Activated CD8-positive, alpha-beta T cell treated with anti-CD3 and anti-CD28 coated beads for 36 hours (primary cell): ENCODE measurements around the gene IFT88. TPM values are rescaled to one million over a fixed set of nuclear protein-coding genes. Genes with fewer than 3 reads are reported as not detected.
"Not testable (repeated sequence)": the region's sequence is repeated elsewhere in the genome, so short reads cannot be mapped to it uniquely, and the experiment has no call there.

Experiments used
- ATAC-seq: fragments of 200-7000 bp; cut with Tn5 transposase; one replicate; pipeline ENCODE4 v1.10.0; 2021; ENCODE audit warnings: mild to moderate bottlenecking, moderate library complexity
- CTCF ChIA-PET: fragments of 350-600 bp; sonication (Branson Sonifier 250); formaldehyde crosslinking; loops from one replicate; lab custom pipeline; 2021; ENCODE audit warnings: antibody characterized with exemption; lab: Charles Lee
- POLR2A ChIA-PET: fragments of 350-600 bp; sonication (Branson Sonifier 250); formaldehyde crosslinking; loops from one replicate; lab custom pipeline; 2021; ENCODE audit warnings: antibody characterized with exemption; lab: Charles Lee
- DNase-seq: peaks from one replicate; pipeline ENCODE4 v3.0.0-alpha.2; 2020
- H3K27ac Mint-ChIP-seq: one replicate; pipeline ENCODE4 v1.8.0; 2021; ENCODE audit warnings: mild to moderate bottlenecking, mixed read lengths
- H3K27me3 Mint-ChIP-seq: one replicate; pipeline ENCODE4 v1.8.0; 2021; ENCODE audit warnings: mixed read lengths
- H3K36me3 Mint-ChIP-seq: one replicate; pipeline ENCODE4 v1.8.0; 2021; ENCODE audit warnings: low read depth, mixed read lengths
- H3K4me1 Mint-ChIP-seq: one replicate; pipeline ENCODE4 v1.8.0; 2021; ENCODE audit warnings: low read depth, mixed read lengths
- H3K4me3 Mint-ChIP-seq: one replicate; pipeline ENCODE4 v1.8.0; 2021; ENCODE audit warnings: mild to moderate bottlenecking, moderate library complexity, mixed read lengths
- H3K9me3 Mint-ChIP-seq: one replicate; pipeline ENCODE4 v1.8.0; 2021; ENCODE audit warnings: mixed read lengths
- CTCF ChIP-seq: fragments of 200-600 bp; IDR thresholded peaks from one replicate; pipeline ENCODE4 v1.8.0; 2022; ENCODE audit warnings: antibody characterized with exemption, mild to moderate bottlenecking
- intact Hi-C: fragments of 100-400 bp; cut with micrococcal nuclease; formaldehyde crosslinking; loops from one replicate; pipeline ENCODE4 v1.10.0; 2022
- total RNA-seq, 2 experiments: library from RNA; stranded (reverse); gene quantifications; one replicate each; pipeline ENCODE4 v1.2.3, GENCODE V29; 2021

The IFT88 gene
- total RNA-seq, 2 experiments from 2014 or later = 2.2 to 2.5 TPM

DNA sequence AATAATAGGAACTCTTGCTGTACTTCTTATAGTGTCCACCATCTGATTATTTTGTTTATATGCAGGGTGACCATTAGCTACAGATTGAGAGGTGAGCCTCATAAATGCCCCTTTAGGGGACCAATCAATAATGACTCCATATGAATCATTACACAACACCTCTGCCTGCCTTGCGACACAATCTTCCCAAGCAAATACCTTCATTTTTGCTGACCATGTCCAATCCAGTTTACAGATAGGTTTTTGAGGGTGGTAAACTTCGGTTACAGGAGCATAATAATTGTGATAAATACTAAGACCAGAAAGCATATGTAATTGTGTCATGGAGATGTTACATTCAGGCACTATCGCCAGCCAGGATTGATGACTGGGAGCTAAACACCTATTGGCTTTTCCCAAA is 112.9 kb downstream of the IFT88 start:
- POLR2A ChIA-PET = no interaction called here
- no peaks in the 10 kb centered on the region for H3K27me3 Mint-ChIP-seq
- no peaks in the 10 kb centered on the region for H3K9me3 Mint-ChIP-seq
- no peak overlapping the region for H3K27ac Mint-ChIP-seq
- ATAC-seq = no peak
- no peaks in the 10 kb centered on the region for H3K4me1 Mint-ChIP-seq
- intact Hi-C loops = no loop called here
- H3K4me3 Mint-ChIP-seq = no peak overlapping the region
- no peak for TF ChIP-seq CTCF
- no peaks in the 10 kb centered on the region for H3K36me3 Mint-ChIP-seq
- no peak for DNase-seq
- CTCF ChIA-PET = interaction anchor here (1.1 kb wide), 1 partner anchor 17 kb away, joined by 4 read pairs; no protein-coding TSS in a partner anchor

DNA sequence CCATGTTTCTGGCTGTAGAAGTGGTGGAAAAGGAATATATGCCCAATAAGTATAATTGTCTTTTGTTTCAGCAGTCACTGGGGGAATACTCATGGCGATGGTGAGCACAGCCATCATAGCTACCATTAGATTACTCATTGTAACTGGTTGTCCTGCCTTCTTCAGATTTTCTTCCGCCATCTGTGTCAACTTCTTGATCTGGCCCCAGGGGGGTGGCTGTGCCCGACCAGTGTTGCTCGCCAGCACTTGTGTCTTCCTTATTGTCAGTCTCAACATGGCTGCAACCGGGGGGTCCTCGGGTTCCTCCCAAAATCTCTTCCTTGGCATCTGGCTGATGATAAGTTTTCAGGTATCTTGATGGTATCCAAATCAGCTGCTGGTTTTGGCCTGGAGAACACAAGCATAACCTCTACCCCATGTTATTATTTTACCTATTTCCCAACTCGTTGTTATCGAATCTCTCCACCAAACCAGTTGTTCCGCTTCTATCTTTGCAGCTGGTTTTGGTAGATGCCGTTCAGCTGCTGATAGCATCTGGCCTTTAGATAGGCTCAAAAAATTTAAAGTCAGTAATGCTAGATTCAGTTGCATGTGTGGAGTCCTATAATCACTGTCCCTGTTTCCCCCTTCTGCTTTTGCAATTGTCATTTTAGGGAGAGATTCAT is 113.6 kb downstream of the IFT88 start:
- H3K4me1 Mint-ChIP-seq = no peaks in the 10 kb centered on the region
- intact Hi-C loops = no loop called here
- ChIA-PET CTCF (interaction anchor here (1.1 kb wide), 1 partner anchor 17 kb away, joined by 4 read pairs; no protein-coding TSS in a partner anchor), POLR2A (interaction anchor here (1.1 kb wide), 1 partner anchor 21 kb away, joined by 3 read pairs; no protein-coding TSS in a partner anchor)
- no peaks in the 10 kb centered on the region for H3K9me3 Mint-ChIP-seq
- H3K4me3 Mint-ChIP-seq = no peak overlapping the region
- no peak for ATAC-seq
- H3K36me3 Mint-ChIP-seq = no peaks in the 10 kb centered on the region
- no peak overlapping the region for H3K27ac Mint-ChIP-seq
- no peak for DNase-seq
- no peak for TF ChIP-seq CTCF
- no peaks in the 10 kb centered on the region for H3K27me3 Mint-ChIP-seq

- CTCF ChIA-PET, H3K4me3 Mint-ChIP-seq, ATAC-seq, DNase-seq, H3K9me3 Mint-ChIP-seq, H3K27ac Mint-ChIP-seq, H3K36me3 Mint-ChIP-seq, H3K27me3 Mint-ChIP-seq, intact Hi-C loops, H3K4me1 Mint-ChIP-seq: not testable (repeated sequence)
- POLR2A ChIA-PET = interaction anchor here (1.1 kb wide), 1 partner anchor 20 kb away, joined by 3 read pairs; no protein-coding TSS in a partner anchor
These were observed 114.5 kb downstream of the IFT88 start for GRCh38 chr13:20681481-20681880.

DNA sequence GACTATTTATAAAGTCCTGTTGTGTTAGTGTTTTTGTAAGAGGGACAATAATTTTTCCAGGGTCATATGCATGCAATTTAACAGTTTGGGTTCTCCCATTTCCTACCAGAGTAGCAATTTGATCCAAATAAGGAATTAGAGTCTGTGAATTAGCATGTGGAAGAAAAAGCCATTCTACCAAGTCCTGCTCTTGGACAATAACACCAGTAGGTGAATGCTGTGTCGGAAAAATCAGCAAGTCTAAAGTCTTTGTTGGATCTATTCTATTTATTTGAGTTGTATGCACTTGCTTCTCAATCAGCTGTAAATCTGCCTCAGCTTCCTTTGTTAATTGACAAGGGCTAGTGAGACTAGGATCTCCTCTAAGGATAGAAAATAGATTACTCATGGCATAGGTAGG is 115.1 kb downstream of the IFT88 start:
- H3K4me3 Mint-ChIP-seq = no peak overlapping the region
- no peaks in the 10 kb centered on the region for H3K27me3 Mint-ChIP-seq
- ChIA-PET CTCF (no interaction called here), POLR2A (interaction anchor here (1.1 kb wide), 1 partner anchor 19 kb away, joined by 3 read pairs; no protein-coding TSS in a partner anchor)
- no peaks in the 10 kb centered on the region for H3K4me1 Mint-ChIP-seq
- H3K9me3 Mint-ChIP-seq = no peaks in the 10 kb centered on the region
- no peak for ATAC-seq
- no peak for TF ChIP-seq CTCF
- no peak overlapping the region for H3K27ac Mint-ChIP-seq
- no peak for DNase-seq
- intact Hi-C loops = no loop called here
- no peaks in the 10 kb centered on the region for H3K36me3 Mint-ChIP-seq

GRCh38 chr13:20684041-20684440 is 117.1 kb downstream of the IFT88 start:
- Mint-ChIP-seq H3K9me3 (no peaks in the 10 kb centered on the region), H3K4me1 (no peaks in the 10 kb centered on the region), H3K36me3 (no peaks in the 10 kb centered on the region), H3K27ac (no peak overlapping the region), H3K27me3 (no peaks in the 10 kb centered on the region), H3K4me3 (no peak overlapping the region)
- no peak for TF ChIP-seq CTCF
- intact Hi-C loops = no loop called here
- ChIA-PET POLR2A (no interaction called here), CTCF (no interaction called here)
- DNase-seq (no peak), ATAC-seq (no peak)
